GM11168 (cell line): ENCODE results near the gene PYCR2.
"Not testable (repeated sequence)": the region's sequence is repeated elsewhere in the genome, so short reads cannot be mapped to it uniquely, and the experiment has no call there.

ENCODE experiments used
- in situ Hi-C: fragments of 300-500 bp; cut with MboI; formaldehyde crosslinking; loops from one replicate; pipeline ENCODE4 v1.12.0; 2022; ENCODE audit warnings: low sequenced_read_pairs; ENCODE audit not compliant: unreplicated experiment

Gene PYCR2

DNA sequence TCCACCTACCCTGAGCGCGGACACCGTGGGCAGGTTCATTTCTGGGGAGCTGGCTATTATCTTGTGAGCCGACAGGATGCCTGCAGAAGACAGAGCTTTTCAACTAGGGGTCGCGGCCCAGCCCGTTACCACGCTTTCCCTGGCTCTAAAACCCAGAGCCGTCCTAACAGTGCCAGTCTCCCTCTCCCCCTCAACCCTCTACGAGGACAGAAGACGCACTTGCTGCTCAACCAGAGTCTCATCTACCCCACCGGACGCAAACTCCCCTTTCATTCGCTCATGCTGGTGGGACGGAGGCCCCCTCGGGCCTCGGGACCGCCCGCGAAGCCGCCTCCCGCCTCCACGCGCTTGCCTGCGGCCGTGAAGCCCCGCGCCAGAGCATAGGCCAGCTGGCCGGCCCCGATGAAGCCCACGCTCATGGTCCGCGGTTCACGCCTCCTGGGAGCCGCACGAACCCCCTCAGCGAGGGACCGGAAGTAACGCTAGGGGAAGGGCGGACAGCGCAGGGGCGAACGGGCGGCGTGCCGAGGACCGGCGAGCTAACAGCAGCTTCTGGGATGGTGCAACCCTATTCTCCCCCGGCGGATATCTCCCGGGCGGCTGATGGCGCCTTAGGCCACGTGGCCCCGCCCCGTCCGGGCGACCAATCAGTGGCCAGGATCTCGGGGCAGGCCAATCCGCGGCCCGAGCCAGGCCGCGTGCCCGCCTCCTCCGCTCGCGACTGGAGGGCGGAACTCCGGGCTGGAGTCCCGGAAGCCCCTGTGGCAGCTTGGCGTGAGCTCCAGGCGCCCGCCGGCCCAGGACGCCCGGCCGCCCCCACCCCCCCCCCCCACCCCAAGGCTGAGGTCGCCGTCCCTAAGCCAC lies at the start of gene PYCR2:
PYCR2 (minus strand) TSS at position 559 of the 864 bp plus-strand sequence; CDS start at position 419, 140 bp downstream.
- in situ Hi-C loops, result loop anchor here (25.0 kb wide), 1 partner anchor 437 kb away; no protein-coding TSS in a partner anchor

DNA sequence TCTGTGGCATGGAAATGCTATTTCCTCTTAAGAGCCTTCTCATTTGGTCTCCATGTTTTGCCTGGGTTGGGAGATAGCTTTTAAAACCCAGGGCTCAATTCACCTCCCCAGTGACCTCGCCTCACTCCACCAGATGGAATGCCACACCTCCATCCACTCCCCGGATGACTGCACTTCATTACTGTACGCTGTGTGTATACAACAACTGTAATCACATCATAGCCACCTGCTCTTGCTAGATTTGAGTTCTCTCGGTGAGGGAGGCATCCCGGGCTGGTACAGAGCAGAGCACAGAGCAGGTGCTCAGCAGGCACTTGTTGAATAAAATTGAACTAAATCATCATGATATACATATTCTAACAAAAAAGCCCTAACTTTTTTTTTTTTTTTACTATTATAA lies 49.1 kb upstream of the PYCR2 start:
- in situ Hi-C loops, result no loop called here

DNA sequence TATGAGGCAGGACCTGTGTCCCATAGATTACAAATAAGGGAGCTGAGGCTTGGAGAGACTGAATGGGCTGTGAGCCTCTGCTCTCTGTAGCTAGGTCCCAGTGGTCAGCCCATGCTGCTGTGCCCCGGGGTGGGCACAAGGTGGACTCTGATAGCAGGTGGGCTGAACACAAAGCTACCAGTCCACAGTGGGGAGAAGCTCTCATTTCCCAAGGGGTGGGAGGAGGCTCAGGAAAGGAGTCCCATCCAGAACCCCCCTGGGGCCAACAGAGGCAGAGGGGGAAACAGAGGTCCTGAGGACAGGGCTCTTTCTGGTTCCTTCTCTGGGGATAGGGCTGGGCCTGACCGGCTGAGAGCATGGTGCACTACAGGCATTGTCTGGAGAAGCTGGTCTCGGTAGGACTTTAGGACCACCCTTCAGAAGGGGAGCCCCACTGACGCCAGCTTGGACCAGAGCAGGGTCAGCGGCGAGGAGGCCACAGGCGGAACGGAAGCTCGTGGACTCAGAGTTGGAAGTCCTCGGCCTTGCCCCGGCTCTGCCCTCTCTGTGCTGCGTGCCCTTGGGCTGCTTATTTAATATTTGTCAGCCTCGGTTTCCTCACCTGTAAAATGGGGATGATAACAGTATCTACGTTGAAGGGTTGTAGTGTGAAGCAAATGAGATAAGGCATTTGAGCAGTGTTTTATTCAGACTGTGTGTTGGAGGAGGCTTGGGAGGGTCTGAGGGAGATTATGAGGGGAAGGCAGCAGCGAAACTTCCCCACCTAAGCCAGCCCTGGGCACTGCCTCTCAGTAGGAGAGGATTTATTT lies 48.5 kb upstream of the PYCR2 start:
- in situ Hi-C loops, result no loop called here

DNA sequence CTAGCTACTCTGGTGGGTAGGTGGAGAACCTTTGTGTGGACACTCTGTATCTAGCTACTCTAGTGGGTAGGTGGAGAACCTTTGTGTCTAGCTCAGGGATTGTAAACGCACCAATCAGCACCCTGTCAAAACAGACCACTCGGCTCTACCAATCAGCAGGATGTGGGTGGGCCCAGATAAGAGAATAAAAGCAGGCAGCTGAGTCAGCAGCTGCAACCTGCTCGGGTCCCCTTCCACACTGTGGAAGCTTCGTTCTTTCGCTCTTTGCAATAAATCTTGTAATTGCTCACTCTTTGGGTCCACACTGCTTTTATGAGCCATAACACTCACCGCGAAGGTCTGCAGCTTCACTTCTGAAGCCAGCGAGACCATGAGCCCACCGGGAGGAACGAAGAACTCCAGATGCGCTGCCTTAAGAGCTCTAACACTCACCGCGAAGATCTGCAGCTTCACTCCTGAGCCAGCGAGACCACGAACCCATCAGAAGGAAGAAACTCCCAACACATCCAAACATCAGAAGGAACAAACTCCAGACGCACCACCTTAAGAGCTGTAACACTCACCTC lies 46.6 kb upstream of the PYCR2 start:
- in situ Hi-C loops, result not testable (repeated sequence)

DNA sequence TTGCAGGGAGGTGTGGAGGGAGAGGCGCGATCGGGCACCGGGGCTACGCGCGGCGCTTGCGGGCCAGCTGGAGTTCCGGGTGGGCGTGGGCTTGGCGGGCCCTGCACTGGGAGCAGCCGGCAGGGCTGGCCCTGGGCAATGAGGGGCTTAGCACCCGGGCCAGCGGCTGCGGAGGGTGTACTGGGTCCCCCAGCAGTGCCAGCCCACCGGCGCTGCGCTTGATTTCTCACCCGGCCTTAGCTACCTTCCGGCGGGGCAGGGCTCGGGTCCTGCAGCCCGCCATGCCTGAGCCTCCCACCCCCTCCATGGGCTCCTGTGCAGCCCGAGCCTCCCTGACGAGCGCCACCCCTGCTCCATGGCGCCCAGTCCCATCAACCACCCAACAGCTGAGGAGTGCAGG lies 45.7 kb upstream of the PYCR2 start:
- in situ Hi-C loops, result loop anchor here (10.0 kb wide), 1 partner anchor 485 kb away; no protein-coding TSS in a partner anchor

DNA sequence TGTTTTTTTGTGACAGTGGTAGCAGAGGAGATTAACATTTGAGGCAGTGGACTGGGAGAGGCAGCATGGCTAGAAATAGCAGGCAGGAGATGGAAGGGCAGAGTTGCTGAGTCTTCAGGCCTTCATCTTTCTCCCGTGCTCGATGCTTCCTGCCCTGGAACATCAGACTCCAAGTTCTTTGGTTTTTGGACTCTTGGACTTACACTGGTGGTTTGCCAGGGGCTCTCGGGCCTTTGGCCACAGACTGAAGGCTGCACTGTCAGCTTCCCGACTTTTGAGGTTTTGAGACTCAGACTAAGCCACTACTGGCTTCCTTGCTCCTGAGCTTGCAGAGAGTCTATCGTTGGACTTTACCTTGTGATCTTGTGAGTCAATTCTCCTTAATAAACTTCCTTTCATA lies 41.2 kb upstream of the PYCR2 start:
- in situ Hi-C loops, result loop anchor here (10.0 kb wide), 1 partner anchor 480 kb away; no protein-coding TSS in a partner anchor

DNA sequence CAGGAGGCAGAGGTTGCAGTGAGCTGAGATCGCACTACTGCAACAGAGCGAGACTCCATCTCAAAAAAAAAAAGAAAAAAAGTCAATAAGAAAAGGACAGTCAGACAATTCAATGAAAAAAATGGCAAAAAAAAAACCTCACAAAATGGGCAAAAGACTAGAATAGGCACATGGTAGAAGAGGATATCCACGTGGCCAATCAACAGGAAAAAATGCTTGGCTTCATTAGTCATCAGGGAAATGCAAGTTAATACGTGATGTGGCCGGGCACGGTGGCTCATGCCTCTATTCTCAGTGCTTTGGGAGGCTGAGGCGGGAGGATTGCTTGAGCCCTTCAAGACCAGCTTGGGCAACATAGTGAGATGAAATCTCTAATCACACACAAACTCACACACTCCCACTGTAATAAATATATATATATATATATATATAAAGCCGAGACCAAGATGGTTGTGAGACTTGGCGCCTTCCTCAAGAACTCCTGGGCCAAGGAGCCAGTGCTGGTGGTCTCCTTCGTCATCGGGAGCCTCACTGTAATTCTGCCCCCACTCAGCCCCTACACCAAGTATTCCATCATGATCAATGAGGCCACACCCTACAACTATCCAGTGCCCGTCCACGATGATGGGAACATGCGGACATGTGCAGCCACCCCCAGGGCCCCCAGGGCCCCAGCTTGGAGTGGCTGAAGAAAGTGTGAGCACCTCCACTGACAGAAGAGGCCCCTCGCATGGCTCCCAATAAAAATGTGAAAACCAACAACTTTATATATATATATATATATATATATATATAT lies 39.9 kb upstream of the PYCR2 start:
- in situ Hi-C loops, result loop anchor here (10.0 kb wide), 1 partner anchor 479 kb away; no protein-coding TSS in a partner anchor

DNA sequence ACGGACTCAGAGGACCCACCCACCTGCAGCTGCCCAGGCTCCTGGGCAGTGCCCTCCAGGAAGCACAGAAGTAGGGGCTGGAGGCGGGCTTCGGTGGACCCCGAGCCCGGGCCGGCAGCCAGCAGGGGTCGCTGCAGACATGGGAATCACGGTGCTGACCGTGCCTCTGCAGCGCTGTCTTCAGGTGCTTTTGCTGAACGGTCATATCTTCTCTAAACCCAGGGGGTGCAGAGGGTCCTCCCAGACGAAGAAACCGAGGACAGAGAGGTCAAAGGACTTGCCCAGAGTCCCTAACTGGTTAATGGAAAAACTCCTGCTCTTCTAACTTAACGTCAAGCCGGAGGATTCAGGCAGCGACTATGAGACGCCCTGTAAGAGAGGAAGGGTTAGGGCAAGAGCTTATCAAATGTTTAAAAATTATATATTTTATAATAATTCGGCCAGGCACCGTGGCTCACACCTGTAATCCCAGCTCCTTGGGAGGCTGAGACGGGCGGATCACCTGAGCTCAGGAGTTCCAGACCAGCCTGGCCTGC lies 38.5 kb upstream of the PYCR2 start:
- in situ Hi-C loops, result loop anchor here (10.0 kb wide), 1 partner anchor 478 kb away; no protein-coding TSS in a partner anchor

DNA sequence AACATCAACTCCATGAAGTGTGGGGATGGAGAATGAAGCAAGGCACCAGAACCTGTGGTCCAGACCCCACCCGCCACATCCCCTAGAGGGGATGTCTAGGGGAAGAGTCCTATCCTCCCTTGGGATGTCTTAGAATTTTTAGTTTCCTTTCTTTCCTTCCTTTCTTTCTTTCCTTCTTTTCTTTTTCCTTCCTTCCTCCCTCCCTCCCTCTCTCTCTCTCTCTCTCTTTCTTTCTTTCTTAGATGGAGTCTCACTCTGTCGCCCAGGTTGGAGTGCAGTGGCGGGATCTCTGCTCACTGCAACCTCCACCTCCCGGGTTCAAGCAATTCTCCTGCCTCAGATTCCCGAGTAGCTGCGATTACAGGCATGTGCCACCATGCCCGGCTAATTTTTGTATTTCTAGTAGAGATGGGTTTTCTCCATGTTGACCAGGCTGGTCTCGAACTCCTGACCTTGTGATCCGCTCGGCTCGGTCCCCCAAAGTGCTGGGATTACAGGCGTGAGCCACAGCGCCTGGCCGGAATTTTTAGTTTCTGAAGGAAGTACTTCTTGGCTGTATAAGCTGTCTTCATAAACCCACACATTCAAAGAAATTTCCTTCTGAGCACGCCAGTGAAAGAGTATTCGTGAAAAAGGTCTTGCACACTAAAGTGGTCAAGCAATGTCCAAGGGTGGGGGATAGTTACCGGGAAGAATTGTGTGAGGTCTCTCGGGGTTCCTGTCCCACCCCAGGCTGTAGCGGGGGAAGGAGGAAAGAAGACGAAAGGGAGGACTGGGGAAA lies 37.8 kb upstream of the PYCR2 start:
- in situ Hi-C loops, result loop anchor here (10.0 kb wide), 1 partner anchor 477 kb away; no protein-coding TSS in a partner anchor

DNA sequence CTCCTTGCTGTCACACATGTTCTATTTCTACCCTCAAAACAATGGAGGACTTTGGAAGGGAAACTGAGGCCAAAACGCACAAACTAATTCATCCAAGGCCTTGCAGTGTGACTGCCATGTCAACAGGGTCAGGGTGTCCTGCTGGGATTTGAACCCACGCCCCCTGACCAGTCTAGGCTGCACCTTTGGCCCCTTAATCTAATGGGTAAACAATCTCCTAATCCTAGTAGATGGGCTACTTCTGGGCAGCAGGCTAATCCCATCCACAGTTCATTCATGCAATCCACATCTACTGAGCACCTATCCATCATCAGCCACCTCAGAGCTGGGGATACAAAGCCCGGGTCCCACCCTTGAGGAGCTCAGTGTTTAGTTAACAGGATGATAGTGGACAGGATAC lies 34.0 kb upstream of the PYCR2 start:
- in situ Hi-C loops, result no loop called here

DNA sequence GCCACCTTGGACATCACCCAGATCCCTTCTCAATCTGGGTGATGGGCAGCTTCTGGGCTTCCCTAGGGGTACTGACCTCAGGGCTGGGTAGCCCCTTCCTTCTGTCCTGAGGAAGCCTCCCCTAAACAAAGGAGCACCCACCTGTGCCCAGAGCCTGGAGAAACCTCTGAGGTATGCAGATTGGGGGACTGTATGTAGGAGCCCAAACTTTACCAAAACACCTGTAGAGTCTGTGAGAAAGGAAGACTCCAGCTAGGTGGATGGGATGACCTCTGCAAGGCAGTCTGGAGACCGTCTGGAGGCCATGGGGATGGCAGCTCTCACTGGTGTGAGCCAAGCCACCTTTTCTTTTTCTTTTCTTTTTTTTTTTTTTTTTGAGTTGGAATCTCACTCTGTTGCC lies 30.7 kb upstream of the PYCR2 start:
- in situ Hi-C loops, result no loop called here

DNA sequence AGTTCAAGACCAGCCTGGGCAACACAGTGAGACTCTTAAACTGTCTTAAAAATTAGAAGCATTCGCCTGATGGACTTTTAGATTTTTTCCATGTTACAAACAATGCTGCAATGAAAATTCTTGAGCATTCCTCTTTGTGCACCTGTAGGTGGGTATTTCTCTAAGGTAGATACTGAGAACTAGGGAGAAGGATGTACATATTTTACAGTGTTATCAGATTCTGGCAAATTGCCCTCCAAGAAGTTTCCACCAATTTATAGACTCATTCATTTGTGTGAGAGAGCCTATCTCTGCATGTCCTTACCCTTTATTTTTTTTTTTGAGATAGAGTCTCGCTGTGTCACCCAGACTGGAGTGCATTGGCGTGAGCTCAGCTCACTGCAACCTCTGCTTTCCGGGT lies 29.3 kb upstream of the PYCR2 start:
- in situ Hi-C loops, result no loop called here

DNA sequence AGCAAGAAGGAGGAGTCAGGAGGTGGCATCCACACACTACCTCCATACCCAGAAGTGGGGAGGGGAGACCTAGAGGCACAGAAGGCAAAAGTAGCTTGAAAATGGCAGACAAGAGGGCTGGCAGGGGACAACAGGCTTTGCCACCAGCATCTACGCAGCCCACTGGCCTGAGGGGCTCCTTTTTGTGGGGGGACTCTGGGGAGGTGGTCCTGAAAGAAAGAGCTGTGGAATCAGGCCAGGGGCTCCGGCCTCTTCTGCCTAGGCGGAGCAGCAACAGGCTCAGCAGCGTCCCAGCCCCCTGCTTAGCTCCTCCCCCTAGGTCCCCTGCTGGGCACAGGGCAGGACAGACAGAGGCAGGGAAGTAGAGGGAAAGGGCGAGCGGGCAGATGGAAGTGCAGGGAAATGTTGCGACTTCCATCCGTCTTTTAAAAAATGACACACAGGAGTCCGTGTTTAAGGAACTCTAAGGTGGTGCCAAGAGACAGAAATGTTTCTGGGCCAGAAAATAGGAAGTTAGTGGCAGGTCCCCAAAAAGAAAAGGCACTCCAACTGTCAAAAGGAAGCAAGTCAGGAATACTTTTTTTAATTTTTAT lies 27.0 kb upstream of the PYCR2 start:
- in situ Hi-C loops, result no loop called here

DNA sequence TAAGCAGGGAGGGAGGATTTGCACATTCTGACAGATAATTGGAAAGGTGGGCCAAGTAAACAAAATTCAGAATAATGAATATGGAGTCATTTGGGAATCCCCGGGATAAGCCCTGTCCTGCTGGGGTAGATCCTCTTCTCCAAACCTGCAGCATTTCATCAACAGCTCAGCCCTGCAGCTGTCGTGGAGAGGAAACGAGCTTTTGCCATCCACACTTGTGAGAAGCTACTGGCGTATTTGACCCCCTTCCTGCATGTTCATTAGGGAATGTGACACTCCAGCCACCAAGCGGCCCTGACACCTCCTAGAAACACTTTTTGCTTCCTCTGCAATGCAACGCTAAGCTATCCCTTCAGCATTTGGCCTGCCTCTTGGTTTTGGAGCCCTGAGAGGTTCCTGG lies 25.0 kb upstream of the PYCR2 start:
- in situ Hi-C loops, result no loop called here

DNA sequence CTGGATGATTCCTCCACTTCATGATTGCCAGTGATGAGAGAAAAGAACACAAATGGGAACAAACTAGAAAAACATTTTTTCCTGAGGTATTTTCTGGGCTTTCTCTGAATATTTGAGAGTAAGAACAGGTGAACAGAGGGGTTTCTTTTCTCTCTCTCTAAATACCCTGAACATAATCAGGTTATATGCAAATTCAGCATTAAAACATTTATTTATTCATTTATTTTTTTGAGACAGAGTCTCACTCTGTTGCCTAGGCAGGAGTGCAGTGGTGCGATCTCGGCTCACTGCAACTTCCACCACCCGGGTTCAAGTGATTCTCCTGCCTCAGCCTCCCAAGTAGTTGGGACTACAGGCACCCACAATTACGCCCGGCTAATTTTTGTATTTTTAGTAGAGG lies 22.8 kb upstream of the PYCR2 start:
- in situ Hi-C loops, result no loop called here

DNA sequence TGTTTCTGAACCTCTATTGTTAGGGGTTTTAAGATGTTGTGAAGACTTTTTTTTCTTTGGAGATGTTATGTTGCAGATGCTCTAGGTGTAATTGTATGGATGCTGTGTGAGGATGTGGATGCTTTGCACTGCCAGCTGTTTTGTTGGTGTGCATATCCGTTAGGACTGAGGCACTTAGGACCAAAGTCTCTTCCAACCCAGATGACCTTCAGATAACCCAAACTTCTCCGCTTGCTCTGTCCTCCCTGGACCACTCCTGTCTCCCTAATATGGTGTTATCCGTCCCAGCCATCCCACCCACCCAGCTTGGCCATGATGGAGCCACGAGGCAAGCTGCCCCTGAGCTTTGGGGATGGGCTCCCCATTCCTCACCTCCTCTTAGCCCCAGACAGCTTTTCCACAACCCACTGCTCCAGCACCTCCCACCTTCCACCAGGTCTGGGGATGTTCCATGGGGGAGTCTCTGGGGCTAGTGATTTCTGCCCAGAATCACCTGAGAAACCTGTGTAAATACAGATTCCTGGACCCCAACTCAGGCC lies 22.1 kb upstream of the PYCR2 start:
- in situ Hi-C loops, result no loop called here

DNA sequence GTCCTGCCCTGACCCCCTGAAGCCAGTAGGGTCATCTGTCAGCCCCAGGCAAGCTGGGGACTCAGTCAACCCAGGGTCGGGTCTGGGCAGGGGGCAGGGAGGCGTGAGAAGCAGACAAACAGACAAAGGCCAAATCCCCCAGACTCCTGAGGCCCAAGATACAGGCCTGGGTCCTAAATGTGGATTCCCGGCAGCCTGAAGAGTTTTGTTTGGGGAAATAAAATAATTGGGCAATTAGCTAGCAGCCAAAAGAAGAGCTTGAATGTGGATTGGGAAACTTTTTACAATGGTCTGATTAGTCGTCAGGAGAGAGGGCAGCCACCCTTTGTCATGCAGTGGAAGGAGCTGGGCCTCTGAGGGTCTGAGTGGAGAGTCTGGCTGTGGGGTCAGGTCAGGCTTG lies 21.5 kb upstream of the PYCR2 start:
- in situ Hi-C loops, result no loop called here

DNA sequence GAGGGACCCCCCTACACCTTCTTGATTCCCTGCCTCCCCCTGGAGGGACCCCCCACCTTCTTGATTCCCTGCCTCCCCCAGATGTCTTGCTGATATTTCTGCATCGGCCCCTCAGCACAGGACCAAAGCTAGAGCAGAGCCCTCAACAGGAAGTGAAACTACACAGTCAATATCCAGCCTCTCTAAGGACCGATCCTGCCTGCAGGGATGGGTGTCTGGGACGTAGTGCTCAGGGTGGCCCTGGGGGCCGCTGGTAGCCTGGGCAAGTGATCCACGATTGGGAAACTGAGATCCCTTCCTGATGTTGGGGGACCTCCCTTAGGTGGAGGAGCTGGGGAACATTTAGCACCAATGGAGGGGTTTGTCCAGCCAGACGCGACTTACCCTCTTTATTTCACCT lies 20.9 kb upstream of the PYCR2 start:
- in situ Hi-C loops, result no loop called here
